GM12874 (cell line): Measurements from ENCODE around the gene GRIP2.

Source experiments
- TF ChIP-seq, protein P1 (sequence below): IDR thresholded peaks from 2 replicates; pipeline ENCODE4 v1.5.1; 2011; ENCODE audit warnings: low read depth, mild to moderate bottlenecking, control low read depth, low read length, moderate library complexity; ENCODE audit not compliant: insufficient read depth

GRIP2 gene

GRCh38 chr3:14474363-14475081 lies 65.6 kb downstream of the GRIP2 start:
- TF ChIP-seq, protein P1, sequence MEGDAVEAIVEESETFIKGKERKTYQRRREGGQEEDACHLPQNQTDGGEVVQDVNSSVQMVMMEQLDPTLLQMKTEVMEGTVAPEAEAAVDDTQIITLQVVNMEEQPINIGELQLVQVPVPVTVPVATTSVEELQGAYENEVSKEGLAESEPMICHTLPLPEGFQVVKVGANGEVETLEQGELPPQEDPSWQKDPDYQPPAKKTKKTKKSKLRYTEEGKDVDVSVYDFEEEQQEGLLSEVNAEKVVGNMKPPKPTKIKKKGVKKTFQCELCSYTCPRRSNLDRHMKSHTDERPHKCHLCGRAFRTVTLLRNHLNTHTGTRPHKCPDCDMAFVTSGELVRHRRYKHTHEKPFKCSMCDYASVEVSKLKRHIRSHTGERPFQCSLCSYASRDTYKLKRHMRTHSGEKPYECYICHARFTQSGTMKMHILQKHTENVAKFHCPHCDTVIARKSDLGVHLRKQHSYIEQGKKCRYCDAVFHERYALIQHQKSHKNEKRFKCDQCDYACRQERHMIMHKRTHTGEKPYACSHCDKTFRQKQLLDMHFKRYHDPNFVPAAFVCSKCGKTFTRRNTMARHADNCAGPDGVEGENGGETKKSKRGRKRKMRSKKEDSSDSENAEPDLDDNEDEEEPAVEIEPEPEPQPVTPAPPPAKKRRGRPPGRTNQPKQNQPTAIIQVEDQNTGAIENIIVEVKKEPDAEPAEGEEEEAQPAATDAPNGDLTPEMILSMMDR, result no peak

- TF ChIP-seq, protein P1, result no peak
Observed at GRCh38 chr3:14473411-14473891, 66.7 kb downstream of the GRIP2 start.

- TF ChIP-seq, protein P1, result no peak
Observed at GRCh38 chr3:14472471-14473351, 67.4 kb downstream of the GRIP2 start.

GRCh38 chr3:14471690-14472089 lies 68.5 kb downstream of the GRIP2 start:
- TF ChIP-seq, protein P1, result no peak

- TF ChIP-seq, protein P1, result no peak
Observed at GRCh38 chr3:14471016-14471415, 69.1 kb downstream of the GRIP2 start.

- TF ChIP-seq, protein P1, result no peak
Observed at GRCh38 chr3:14470461-14470860, 69.7 kb downstream of the GRIP2 start.

DNA sequence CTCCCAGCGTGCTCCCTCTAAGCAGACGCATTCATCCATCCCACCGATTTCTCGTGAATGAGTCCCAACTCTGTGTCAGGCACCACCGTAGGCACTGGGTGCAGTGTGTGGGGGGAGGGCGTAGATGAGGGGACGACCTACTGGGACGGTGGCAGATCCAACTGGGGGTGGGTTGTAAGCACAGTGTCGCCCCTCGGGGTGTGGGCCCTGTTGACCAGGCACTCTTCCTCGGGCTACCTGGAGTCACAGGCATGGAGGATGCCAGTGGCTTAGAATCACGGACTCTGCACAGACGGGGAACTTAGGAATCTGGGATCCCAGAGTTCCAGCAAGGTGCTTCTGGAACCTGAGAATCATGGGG lies 71.5 kb downstream of the GRIP2 start:
- TF ChIP-seq, protein P1, result no peak
